Stomach smooth muscle (tissue), 2 donors: ENCODE measurements around the gene EVA1C.
"Not testable (repeated sequence)": the region's sequence is repeated elsewhere in the genome, so short reads cannot be mapped to it uniquely, and the experiment has no call there.

Experiments
- H3K27ac ChIP-seq: one replicate; pipeline ENCODE4 v1.7.0; 2013; ENCODE audit warnings: mild to moderate bottlenecking, low read length, inconsistent platforms
- H3K27me3 ChIP-seq, 2 donors: one replicate each; pipeline ENCODE4 v1.7.0; 2013; ENCODE audit warnings: low read length in 2 of 2; ENCODE audit not compliant: insufficient read depth in 2 of 2, control insufficient read depth in 1 of 2
- H3K36me3 ChIP-seq, 2 donors: one replicate each; pipeline ENCODE4 v1.7.0; 2013; ENCODE audit warnings: low read length in 2 of 2; ENCODE audit not compliant: control insufficient read depth in 2 of 2, insufficient read depth in 2 of 2
- H3K4me1 ChIP-seq: one replicate; pipeline ENCODE4 v1.7.0; 2013; ENCODE audit warnings: low read length; ENCODE audit not compliant: control insufficient read depth, insufficient read depth
- H3K4me3 ChIP-seq, 2 donors: one replicate each; pipeline ENCODE4 v1.7.0; 2013; ENCODE audit warnings: low read length in 2 of 2
- H3K9ac ChIP-seq, 2 donors: one replicate each; pipeline ENCODE4 v1.7.0; 2013; ENCODE audit warnings: low read length in 2 of 2, mild to moderate bottlenecking in 1 of 2
- H3K9me3 ChIP-seq, 2 donors: one replicate each; pipeline ENCODE4 v1.7.0; 2013; ENCODE audit warnings: low read length in 2 of 2; ENCODE audit not compliant: control insufficient read depth in 2 of 2
- donor health status: healthy.
- donor health status: Pancreatic carcinoma.

The EVA1C gene

GRCh38 chr21:32462564-32462963, 50.1 kb downstream of the EVA1C start:
- H3K27ac ChIP-seq, H3K4me1 ChIP-seq, H3K9ac ChIP-seq, H3K4me3 ChIP-seq, H3K9me3 ChIP-seq, H3K27me3 ChIP-seq: not testable (repeated sequence)
- peaks cover 9 to 26% of the 10 kb centered on the region in 2 donors for H3K36me3 ChIP-seq

- Histone ChIP-seq H3K9ac (no peak overlapping the region), H3K4me1 (peaks cover 3% of the 10 kb centered on the region), H3K27ac (no peak overlapping the region), H3K36me3 (peaks cover 9 to 24% of the 10 kb centered on the region in 2 donors), H3K4me3 (no peak overlapping the region), H3K27me3 (no peaks in the 10 kb centered on the region), H3K9me3 (no peaks in the 10 kb centered on the region)
Measured at GRCh38 chr21:32463367-32463766, 50.9 kb downstream of the EVA1C start.

GRCh38 chr21:32463889-32464300, 51.4 kb downstream of the EVA1C start:
- Histone ChIP-seq H3K36me3 (peaks cover 11 to 24% of the 10 kb centered on the region in 2 donors), H3K4me1 (peaks cover 3% of the 10 kb centered on the region), H3K9ac (no peak overlapping the region), H3K27ac (peak overlapping the region; percentile 24), H3K27me3 (no peaks in the 10 kb centered on the region), H3K4me3 (no peak overlapping the region), H3K9me3 (no peaks in the 10 kb centered on the region)

- H3K36me3 ChIP-seq: peaks cover 10 to 22% of the 10 kb centered on the region in 2 donors
- no peak overlapping the region for H3K27ac ChIP-seq
- H3K9me3 ChIP-seq: no peaks in the 10 kb centered on the region
- no peaks in the 10 kb centered on the region for H3K4me1 ChIP-seq
- H3K27me3 ChIP-seq: no peaks in the 10 kb centered on the region
- no peak overlapping the region for H3K4me3 ChIP-seq
- H3K9ac ChIP-seq: no peak overlapping the region
Measured at GRCh38 chr21:32467291-32467690, 54.8 kb downstream of the EVA1C start.

- no peak overlapping the region for H3K4me3 ChIP-seq
- no peaks in the 10 kb centered on the region for H3K9me3 ChIP-seq
- no peaks in the 10 kb centered on the region for H3K4me1 ChIP-seq
- H3K27ac ChIP-seq: no peak overlapping the region
- H3K27me3 ChIP-seq: no peaks in the 10 kb centered on the region
- H3K9ac ChIP-seq: no peak overlapping the region
- H3K36me3 ChIP-seq: peaks cover 14 to 26% of the 10 kb centered on the region in 2 donors
Measured at GRCh38 chr21:32468681-32469111, 56.2 kb downstream of the EVA1C start.

- no peak overlapping the region for H3K27ac ChIP-seq
- H3K27me3 ChIP-seq: no peaks in the 10 kb centered on the region
- H3K9me3 ChIP-seq: no peaks in the 10 kb centered on the region
- H3K4me3 ChIP-seq: no peak overlapping the region
- no peak overlapping the region for H3K9ac ChIP-seq
- H3K4me1 ChIP-seq: peaks cover 4% of the 10 kb centered on the region
- H3K36me3 ChIP-seq: peaks cover 14 to 31% of the 10 kb centered on the region in 2 donors
Measured at GRCh38 chr21:32469628-32470027, 57.1 kb downstream of the EVA1C start.

- Histone ChIP-seq H3K36me3 (peaks cover 14 to 31% of the 10 kb centered on the region in 2 donors), H3K27ac (no peak overlapping the region), H3K4me1 (peaks cover 9% of the 10 kb centered on the region), H3K9ac (no peak overlapping the region), H3K4me3 (no peak overlapping the region), H3K9me3 (no peaks in the 10 kb centered on the region), H3K27me3 (no peaks in the 10 kb centered on the region)
Measured at GRCh38 chr21:32470206-32470605, 57.7 kb downstream of the EVA1C start.

GRCh38 chr21:32472890-32473765, 60.6 kb downstream of the EVA1C start:
- Histone ChIP-seq H3K4me3 (no peak overlapping the region), H3K9ac (no peak overlapping the region), H3K27ac (no peak overlapping the region), H3K27me3 (no peaks in the 10 kb centered on the region), H3K9me3 (no peaks in the 10 kb centered on the region), H3K4me1 (peaks cover 9% of the 10 kb centered on the region), H3K36me3 (peaks cover 18 to 31% of the 10 kb centered on the region in 2 donors)

- H3K27ac ChIP-seq: no peak overlapping the region
- no peaks in the 10 kb centered on the region for H3K27me3 ChIP-seq
- peaks cover 9% of the 10 kb centered on the region for H3K4me1 ChIP-seq
- no peaks in the 10 kb centered on the region for H3K9me3 ChIP-seq
- no peak overlapping the region for H3K9ac ChIP-seq
- no peak overlapping the region for H3K4me3 ChIP-seq
- peaks cover 11 to 23% of the 10 kb centered on the region in 2 donors for H3K36me3 ChIP-seq
Measured at GRCh38 chr21:32474179-32475059, 61.9 kb downstream of the EVA1C start.

GRCh38 chr21:32475162-32475812, 62.8 kb downstream of the EVA1C start:
- Histone ChIP-seq H3K27ac (no peak overlapping the region), H3K36me3 (peaks cover 9 to 15% of the 10 kb centered on the region in 2 donors), H3K27me3 (no peaks in the 10 kb centered on the region), H3K9ac (no peak overlapping the region), H3K9me3 (no peaks in the 10 kb centered on the region), H3K4me3 (no peak overlapping the region), H3K4me1 (peaks cover 9% of the 10 kb centered on the region)
